ENCODE measurements around the gene AGTRAP. TPM values are rescaled to one million over a fixed set of nuclear protein-coding genes. Genes with fewer than 3 reads are reported as not detected.

The AGTRAP gene
- total and polyA plus RNA-seq, 9 of the 15 experiments (the other 6 are each of a cell fraction or from before 2014, with no cell fraction given), result 26.8 to 105 (median 57.5) TPM

- TF ChIP-seq ZNF280B (CRISPR knock-in tag; IDR thresholded peaks at IDR 0.05), result no peak
- TF ChIP-seq CTBP1 (IDR thresholded peaks at IDR 0.05; ENCODE audit: borderline replicate concordance), result peak; percentile 32; the same call in 1 of the 2 replicates
- no peak for TF ChIP-seq SMAD2 (IDR thresholded peaks at IDR 0.05; ENCODE audit: low read depth, low read length)
- TF ChIP-seq, protein P1, sequence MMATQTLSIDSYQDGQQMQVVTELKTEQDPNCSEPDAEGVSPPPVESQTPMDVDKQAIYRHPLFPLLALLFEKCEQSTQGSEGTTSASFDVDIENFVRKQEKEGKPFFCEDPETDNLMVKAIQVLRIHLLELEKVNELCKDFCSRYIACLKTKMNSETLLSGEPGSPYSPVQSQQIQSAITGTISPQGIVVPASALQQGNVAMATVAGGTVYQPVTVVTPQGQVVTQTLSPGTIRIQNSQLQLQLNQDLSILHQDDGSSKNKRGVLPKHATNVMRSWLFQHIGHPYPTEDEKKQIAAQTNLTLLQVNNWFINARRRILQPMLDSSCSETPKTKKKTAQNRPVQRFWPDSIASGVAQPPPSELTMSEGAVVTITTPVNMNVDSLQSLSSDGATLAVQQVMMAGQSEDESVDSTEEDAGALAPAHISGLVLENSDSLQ (IDR thresholded peaks at IDR 0.05), result peak; percentile 7; the same call in 1 of the 2 replicates
- 0 out of 2 replicates have a peak, but pooled peaks have one; percentile 12 for TF ChIP-seq CEBPG (CRISPR knock-in tag; IDR thresholded peaks at IDR 0.05)
- TF ChIP-seq CEBPG (tag; conservative IDR thresholded peaks at IDR 0.05 in 1 of 2, IDR thresholded peaks at IDR 0.05 in 1 of 2), result no peak
- 0 out of 2 replicates have a peak, but pooled peaks have one; percentile 34 for TF ChIP-seq CXXC5 (CRISPR knock-in tag; IDR thresholded peaks at IDR 0.05)
- TF ChIP-seq, protein P2, sequence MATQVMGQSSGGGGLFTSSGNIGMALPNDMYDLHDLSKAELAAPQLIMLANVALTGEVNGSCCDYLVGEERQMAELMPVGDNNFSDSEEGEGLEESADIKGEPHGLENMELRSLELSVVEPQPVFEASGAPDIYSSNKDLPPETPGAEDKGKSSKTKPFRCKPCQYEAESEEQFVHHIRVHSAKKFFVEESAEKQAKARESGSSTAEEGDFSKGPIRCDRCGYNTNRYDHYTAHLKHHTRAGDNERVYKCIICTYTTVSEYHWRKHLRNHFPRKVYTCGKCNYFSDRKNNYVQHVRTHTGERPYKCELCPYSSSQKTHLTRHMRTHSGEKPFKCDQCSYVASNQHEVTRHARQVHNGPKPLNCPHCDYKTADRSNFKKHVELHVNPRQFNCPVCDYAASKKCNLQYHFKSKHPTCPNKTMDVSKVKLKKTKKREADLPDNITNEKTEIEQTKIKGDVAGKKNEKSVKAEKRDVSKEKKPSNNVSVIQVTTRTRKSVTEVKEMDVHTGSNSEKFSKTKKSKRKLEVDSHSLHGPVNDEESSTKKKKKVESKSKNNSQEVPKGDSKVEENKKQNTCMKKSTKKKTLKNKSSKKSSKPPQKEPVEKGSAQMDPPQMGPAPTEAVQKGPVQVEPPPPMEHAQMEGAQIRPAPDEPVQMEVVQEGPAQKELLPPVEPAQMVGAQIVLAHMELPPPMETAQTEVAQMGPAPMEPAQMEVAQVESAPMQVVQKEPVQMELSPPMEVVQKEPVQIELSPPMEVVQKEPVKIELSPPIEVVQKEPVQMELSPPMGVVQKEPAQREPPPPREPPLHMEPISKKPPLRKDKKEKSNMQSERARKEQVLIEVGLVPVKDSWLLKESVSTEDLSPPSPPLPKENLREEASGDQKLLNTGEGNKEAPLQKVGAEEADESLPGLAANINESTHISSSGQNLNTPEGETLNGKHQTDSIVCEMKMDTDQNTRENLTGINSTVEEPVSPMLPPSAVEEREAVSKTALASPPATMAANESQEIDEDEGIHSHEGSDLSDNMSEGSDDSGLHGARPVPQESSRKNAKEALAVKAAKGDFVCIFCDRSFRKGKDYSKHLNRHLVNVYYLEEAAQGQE (IDR thresholded peaks at IDR 0.05; ENCODE audit: borderline replicate concordance), result peak; percentile 94
- TF ChIP-seq, protein P2 (CRISPR knock-in tag; IDR thresholded peaks at IDR 0.05; ENCODE audit: low read depth), result no peak
- TF ChIP-seq CBFA2T3 (IDR thresholded peaks at IDR 0.05), result peak; percentile 61
- TF ChIP-seq ZNF644 (tag; IDR thresholded peaks at IDR 0.05; ENCODE audit: low read depth), result 0 out of 2 replicates have a peak, but pooled peaks have one; percentile 29
- TF ChIP-seq ZEB2 (IDR thresholded peaks at IDR 0.05), result 0 out of 2 replicates have a peak, but pooled peaks have one; percentile 21
- 0 out of 2 replicates have a peak, but pooled peaks have one; percentile 21 for TF ChIP-seq SOX6 (IDR thresholded peaks at IDR 0.05)
- peak; percentile 83 for TF ChIP-seq ESRRA (IDR thresholded peaks at IDR 0.05; ENCODE audit: borderline replicate concordance, low read depth)
- peak; percentile 25 for TF ChIP-seq HMGN3 (IDR thresholded peaks at IDR 0.05; ENCODE audit: borderline replicate concordance, extremely low read depth, insufficient read length, low read depth, low read length)
- TF ChIP-seq THRAP3 (IDR thresholded peaks at IDR 0.05; ENCODE audit: borderline replicate concordance), result no peak
Observed at GRCh38 chr1:11690397-11691301, 45.3 kb upstream of the AGTRAP start (continued).
